ENCODE results near the gene NUDCD3.
A peak's percentile ranks its signal among the peaks of the same experiment; 100 is the strongest.

NUDCD3 gene

DNA sequence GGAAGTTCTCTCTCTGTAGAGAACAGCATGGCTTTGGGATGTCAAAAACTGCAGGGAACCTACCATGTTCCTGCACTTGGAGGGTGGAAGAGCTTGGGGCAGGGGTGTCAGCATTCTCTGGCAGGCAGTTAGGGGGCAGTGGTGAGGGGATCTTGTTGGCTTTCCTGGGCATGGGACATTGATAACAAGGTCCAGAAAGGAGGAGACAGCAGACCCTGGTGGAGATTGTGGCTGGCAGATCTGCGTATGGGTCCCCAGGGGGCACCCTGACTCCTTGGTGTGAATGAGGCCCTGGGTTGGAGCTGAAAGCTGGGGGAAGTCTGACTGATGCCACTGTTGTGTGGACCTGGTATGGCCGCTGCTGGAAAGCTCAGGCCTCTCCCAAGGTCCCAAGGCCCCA lies 142.2 kb downstream of the NUDCD3 start:
- DNase-seq, result no peak

DNA sequence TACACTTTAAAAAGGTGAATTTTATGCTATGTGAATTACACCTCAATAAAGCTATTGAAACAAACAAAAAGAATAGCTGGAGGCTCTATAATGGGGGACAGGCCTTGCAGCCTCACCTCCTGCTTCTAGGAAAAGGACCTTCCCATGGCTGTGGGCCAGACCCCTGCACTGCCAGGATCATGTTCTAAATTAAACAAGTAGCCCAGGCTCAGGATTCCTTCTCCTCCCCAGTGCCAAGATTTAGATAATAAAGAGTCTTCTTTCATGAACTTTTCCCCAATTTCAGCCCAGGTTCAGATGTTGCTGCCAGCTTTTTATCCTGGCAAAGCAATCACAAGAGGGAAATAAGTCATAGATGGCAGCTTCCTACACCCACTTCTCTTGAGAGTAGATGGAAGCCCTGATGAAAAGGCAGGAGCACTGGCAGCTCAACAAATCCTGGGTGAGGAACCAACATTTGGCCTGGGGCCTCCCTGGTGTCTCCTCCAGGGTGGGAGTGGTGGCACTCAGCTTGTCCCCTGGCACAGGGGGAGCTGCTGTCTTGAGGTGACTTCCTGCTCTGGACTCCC lies 142.8 kb downstream of the NUDCD3 start:
- no peak for DNase-seq

- no peak for DNase-seq
Observed at GRCh38 chr7:44346063-44346462, 144.4 kb downstream of the NUDCD3 start.

- DNase-seq, result no peak
Observed at GRCh38 chr7:44341401-44341800, 149.1 kb downstream of the NUDCD3 start.

DNA sequence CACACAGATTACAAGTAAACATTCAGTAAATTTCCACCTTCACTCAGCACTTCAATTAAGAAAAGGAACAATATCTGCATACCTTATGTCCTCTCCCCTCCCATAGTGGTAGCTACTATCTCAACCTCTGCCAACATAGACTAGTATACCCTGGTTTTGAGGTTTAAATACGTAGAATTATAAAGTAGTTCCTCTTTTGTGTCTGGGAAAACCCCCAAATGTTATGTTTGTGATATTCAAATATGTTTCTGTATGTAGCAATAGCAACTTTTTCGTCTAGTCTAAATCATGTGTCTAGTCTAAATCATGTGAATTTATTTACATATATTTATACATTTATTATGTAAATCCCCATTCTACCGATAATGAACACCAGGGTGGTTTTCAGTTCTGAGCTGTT lies 151.9 kb downstream of the NUDCD3 start:
- DNase-seq, result no peak

GRCh38 chr7:44336491-44336890 lies 154.0 kb downstream of the NUDCD3 start:
- no peak for DNase-seq

DNA sequence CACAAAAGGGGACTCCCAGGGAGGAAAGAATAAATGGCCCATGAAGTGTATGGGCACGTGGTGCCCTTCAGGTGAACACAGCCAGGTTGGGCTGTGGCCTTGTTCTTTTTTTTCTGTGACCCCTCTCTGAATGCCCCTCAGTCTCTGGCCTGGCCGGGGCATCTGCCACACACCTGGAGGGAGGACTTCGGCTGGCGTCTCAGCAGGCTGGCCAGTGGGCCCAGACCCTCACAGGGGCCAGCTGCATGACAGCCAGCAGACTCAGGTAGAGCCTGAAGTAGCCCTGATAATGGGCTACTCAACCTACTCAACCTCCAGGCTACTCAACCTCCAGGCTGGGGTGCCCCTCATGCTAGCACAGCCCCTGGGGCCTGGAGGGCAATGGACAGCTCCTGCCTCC lies 155.3 kb downstream of the NUDCD3 start:
- no peak for DNase-seq

DNA sequence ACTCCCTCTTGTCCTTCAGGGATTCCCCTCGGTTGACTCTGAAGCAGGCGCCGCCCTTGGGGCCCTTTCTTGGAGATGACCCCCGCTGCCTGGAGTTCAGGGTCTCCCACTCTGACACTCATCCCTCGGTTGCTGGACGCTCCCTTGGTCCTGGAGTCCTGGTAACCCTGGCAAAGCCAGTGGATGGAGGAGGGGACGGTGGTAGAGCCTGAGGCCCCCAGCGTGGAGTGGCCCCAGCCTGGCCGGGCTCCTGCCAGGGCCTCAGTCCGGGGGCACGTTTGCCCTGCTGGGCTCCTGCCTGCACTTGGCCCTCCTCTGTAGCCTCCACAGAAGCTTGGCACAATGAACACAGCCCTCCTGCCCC lies 155.7 kb downstream of the NUDCD3 start:
- DNase-seq, result no peak

DNA sequence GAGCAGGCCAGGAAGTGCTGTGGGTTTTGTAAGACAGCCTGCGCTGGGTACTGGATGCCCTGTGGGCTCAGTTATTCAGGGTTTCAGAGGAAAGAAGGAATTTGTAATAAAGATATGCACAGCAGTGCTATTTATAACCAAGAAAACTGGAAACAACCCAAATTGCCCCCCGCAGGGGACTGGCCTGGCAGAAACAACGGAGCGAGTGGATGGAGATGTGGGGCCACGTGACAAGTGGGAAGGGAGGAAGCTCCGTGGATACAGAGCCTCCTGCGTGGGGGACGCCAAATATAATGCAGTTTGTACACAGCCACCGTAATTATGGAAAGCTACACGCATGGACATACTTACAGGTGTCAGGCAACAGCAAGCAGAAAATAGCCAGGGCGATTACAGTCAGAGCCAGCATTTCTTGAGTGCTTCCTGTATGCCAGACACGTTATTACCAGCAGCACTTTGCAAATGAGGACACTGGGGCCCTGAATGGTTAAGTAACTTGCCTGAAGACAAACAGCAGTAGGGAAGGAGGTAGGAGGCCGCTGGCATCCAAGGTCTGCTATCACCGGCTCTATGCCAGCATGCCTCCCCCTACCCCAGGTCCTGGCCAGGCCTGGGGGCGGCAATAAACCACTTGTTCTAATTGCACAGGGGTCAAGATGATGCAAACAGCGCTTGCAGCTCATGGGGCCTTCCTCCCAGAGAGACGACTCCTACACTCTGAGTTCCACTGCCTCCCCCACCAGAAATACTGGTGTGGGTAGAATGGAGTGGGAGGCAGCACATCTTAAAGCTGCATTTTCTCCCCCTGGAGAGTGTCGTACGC lies 156.3 kb downstream of the NUDCD3 start:
- DNase-seq, result peak in 1 of 2 donors; percentile 65

DNA sequence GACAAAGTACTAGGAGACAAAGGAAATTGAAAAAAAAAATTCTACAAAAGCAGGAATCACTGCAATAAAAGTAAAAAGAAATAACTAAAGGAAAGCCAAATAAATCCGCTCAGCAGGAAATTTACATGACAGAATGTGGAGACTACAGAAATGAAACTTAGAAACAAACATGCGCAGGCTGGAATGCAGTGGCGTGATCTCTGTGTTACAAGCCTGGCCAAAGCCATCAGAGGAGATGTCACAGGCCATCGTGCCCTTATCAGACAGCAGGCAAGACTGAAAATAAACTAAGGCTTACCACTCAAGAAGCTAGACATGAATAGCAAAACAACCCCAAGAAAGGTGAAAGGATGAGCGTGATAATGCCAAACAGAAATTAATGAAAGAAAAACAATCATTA lies 158.8 kb downstream of the NUDCD3 start:
- no peak for DNase-seq

GRCh38 chr7:44330331-44330730 lies 160.1 kb downstream of the NUDCD3 start:
- DNase-seq, result no peak

DNA sequence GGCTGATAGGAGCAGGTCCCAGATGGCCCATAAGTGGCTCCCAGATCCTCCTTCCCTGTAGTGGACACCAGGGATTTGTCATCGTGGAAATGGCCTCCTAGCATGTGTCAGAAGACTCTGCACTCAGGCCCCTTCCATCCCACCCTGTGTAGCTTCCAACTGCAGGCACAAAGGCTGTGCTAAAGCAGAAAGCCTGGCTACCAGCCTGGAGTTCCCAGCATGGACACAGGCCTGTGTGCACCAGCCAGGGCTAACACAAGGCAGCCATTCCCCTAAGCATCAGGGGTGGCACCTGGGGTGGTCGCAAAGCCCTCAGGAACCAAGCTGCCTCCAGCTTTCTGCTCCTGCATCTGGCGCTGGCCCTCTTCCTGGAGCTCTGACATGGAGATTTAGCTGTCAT lies 160.6 kb downstream of the NUDCD3 start:
- DNase-seq, result no peak

All from hippocampal formation (tissue), 2 donors.